Measurements from ENCODE around the gene TOGARAM2.

TOGARAM2 gene

DNA sequence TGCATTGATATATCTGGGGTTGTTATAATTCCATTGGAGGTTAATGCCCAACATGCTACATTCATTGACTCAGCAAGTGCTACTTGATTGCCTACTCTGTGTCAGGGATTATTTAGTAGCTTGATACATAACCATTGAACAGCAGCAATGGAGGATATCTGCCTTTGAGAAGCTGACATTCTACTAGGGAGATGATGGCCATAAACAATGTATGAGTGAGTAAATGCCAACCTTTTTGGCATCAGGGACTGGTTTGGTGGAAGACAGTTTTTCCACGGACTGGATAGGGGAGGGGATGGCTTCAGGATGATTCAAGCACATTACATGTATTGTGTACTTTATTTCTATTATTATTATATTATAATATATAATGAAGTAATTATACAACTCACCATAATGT lies 31.9 kb upstream of the TOGARAM2 start:
- DNase-seq (ENCODE audit: low spot score): no peak
- H3K27me3 ChIP-seq (ENCODE audit: insufficient read depth, poor library complexity, severe bottlenecking): no peaks in the 10 kb centered on the region
- peaks cover 53% of the 10 kb centered on the region for H3K36me3 ChIP-seq (ENCODE audit: low read depth)
- H3K9me3 ChIP-seq (ENCODE audit: severe bottlenecking): no peaks in the 10 kb centered on the region
- TF ChIP-seq, protein P1, sequence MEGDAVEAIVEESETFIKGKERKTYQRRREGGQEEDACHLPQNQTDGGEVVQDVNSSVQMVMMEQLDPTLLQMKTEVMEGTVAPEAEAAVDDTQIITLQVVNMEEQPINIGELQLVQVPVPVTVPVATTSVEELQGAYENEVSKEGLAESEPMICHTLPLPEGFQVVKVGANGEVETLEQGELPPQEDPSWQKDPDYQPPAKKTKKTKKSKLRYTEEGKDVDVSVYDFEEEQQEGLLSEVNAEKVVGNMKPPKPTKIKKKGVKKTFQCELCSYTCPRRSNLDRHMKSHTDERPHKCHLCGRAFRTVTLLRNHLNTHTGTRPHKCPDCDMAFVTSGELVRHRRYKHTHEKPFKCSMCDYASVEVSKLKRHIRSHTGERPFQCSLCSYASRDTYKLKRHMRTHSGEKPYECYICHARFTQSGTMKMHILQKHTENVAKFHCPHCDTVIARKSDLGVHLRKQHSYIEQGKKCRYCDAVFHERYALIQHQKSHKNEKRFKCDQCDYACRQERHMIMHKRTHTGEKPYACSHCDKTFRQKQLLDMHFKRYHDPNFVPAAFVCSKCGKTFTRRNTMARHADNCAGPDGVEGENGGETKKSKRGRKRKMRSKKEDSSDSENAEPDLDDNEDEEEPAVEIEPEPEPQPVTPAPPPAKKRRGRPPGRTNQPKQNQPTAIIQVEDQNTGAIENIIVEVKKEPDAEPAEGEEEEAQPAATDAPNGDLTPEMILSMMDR (IDR thresholded peaks at IDR 0.05; ENCODE audit: poor library complexity, severe bottlenecking): no peak
- H3K27ac ChIP-seq (ENCODE audit: poor library complexity, severe bottlenecking): no peak overlapping the region
- H3K4me3 ChIP-seq (ENCODE audit: severe bottlenecking): no peak overlapping the region
- ATAC-seq (ENCODE audit: low read depth): no peak
- H3K4me1 ChIP-seq (ENCODE audit: insufficient read depth, poor library complexity, severe bottlenecking): peaks cover 12% of the 10 kb centered on the region

DNA sequence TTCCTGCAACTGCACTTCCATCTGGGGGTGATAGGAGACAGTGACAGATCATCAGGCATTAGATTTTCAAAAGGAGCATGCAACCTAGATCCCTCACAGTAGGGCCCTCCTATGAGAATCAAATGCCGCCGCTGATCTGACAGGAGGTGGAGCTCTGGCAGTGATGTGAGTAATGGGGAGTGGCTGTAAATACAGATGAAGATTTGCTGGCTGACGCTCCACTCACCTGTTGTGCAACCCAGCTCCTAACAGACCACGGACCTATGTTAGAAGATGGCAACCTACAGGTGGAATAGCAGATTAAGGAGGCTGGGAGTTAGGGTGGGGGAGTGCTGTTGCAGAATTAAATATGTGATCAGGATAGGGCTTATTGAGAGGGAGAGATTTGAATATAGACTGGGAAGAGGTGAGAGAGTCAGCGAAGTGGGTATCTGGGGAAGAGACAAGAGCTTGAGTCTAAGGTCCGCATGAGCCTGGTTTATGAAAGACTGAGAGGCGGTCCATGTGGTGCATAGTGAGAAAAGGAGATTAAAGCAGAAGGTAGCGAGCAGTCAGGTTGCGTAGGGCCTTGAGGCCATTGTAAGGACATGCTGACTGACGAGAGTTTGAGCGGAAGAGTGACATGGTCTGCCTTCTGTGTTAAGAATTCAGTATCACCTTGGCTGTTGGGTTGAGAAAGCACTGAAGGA lies 31.3 kb upstream of the TOGARAM2 start:
- Histone ChIP-seq H3K4me3 (ENCODE audit: severe bottlenecking) (no peak overlapping the region), H3K9me3 (ENCODE audit: severe bottlenecking) (no peaks in the 10 kb centered on the region), H3K36me3 (ENCODE audit: low read depth) (peaks cover 48% of the 10 kb centered on the region), H3K27me3 (ENCODE audit: insufficient read depth, poor library complexity, severe bottlenecking) (no peaks in the 10 kb centered on the region), H3K4me1 (ENCODE audit: insufficient read depth, poor library complexity, severe bottlenecking) (peaks cover 12% of the 10 kb centered on the region), H3K27ac (ENCODE audit: poor library complexity, severe bottlenecking) (no peak overlapping the region)
- no peak for DNase-seq (ENCODE audit: low spot score)
- ATAC-seq (ENCODE audit: low read depth): no peak
- TF ChIP-seq, protein P1 (IDR thresholded peaks at IDR 0.05; ENCODE audit: poor library complexity, severe bottlenecking): no peak

DNA sequence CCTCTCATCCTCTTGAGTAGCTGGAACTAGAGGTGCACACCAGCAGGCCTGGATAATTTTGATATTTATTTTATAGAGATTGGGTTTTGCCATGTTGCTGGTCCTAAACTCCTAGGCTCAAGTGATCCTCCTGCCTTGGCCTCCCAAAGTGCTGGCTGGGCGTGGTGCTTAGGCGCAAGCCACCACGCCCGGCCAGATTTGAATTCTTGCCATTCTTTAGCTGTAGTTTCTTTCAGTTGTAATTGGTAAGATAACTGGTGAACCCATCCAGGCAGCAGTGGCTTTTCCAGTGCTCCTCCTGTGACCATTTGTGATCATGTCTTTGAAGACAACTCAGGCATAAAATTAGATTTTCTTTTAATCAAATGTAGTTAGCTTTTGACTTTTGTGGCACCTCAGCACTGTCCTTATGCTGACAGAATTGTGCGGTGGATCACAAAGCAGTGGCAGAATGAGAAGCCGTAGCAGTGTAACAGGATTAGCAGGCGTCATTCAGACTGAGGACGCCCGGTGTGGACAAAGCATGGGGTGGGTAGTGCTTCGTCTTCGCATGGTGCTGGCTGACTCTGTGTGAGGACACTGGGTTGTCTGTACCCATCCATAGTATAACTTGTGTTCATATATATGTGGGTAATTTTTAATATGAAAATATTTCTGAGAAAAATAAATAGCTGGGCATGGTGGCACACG lies 30.0 kb upstream of the TOGARAM2 start:
- TF ChIP-seq, protein P1 (IDR thresholded peaks at IDR 0.05; ENCODE audit: poor library complexity, severe bottlenecking): no peak
- DNase-seq (ENCODE audit: low spot score): no peak
- H3K27me3 ChIP-seq (ENCODE audit: insufficient read depth, poor library complexity, severe bottlenecking): no peaks in the 10 kb centered on the region
- H3K9me3 ChIP-seq (ENCODE audit: severe bottlenecking): no peaks in the 10 kb centered on the region
- no peak for ATAC-seq (ENCODE audit: low read depth)
- peaks cover 34% of the 10 kb centered on the region for H3K36me3 ChIP-seq (ENCODE audit: low read depth)
- peak overlapping the region; percentile 22 for H3K27ac ChIP-seq (ENCODE audit: poor library complexity, severe bottlenecking)
- no peak overlapping the region for H3K4me3 ChIP-seq (ENCODE audit: severe bottlenecking)
- H3K4me1 ChIP-seq (ENCODE audit: insufficient read depth, poor library complexity, severe bottlenecking): peaks cover 12% of the 10 kb centered on the region

DNA sequence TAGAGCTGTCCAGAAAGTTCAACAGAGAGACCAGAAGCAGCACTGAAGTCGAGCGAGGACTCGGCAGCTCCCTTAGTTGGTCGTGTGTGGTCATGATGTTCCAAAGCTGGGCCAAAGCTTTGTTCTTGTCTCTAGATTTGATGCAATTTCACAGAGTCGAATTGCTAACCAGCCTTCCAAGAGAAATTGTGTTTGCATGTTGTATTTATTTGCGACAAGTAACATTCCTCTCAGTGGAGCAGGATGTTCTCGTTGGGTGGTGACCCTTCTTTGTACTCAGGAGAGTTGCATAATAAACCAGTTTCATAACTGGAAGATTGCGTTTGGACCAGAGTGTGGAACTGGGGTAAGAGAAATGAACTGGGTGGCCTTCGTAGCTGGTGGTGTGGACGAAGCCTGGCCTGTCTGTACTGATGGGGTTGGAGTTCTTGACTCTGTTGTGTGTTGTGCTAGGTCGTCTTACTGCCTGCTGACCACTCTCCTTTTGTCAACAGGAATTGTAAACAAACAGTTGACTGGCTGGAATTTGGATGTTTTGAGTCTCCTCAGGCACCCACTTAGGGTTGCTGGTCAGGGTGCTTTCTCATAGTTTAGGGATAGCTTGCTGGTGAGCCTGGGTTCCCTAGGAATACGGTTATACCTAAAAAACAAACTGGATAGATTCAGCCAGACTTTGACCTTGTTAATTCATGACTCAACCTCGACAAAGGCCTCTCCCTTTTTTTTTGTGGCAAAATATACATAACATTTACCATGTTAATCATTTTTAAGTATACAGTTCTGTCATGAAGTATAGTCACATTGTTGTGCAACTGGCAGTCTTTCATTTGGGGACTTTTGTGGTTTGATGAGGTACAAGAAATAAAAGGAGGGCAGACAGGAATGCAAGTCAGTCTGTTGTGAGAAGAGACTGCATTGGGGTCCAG lies 28.9 kb upstream of the TOGARAM2 start:
- no peak overlapping the region for H3K4me3 ChIP-seq (ENCODE audit: severe bottlenecking)

More for the DNA sequence above, 28.9 kb upstream of the TOGARAM2 start:
- H3K27ac ChIP-seq (ENCODE audit: poor library complexity, severe bottlenecking): peak overlapping the region; percentile 22
- no peak for DNase-seq (ENCODE audit: low spot score)
- peak; percentile 19; the same call in 2 of the 3 replicates for ATAC-seq (ENCODE audit: low read depth)
- H3K36me3 ChIP-seq (ENCODE audit: low read depth): peaks cover 23% of the 10 kb centered on the region
- H3K27me3 ChIP-seq (ENCODE audit: insufficient read depth, poor library complexity, severe bottlenecking): no peaks in the 10 kb centered on the region
- no peaks in the 10 kb centered on the region for H3K9me3 ChIP-seq (ENCODE audit: severe bottlenecking)
- TF ChIP-seq, protein P1 (IDR thresholded peaks at IDR 0.05; ENCODE audit: poor library complexity, severe bottlenecking): no peak
- peaks cover 19% of the 10 kb centered on the region for H3K4me1 ChIP-seq (ENCODE audit: insufficient read depth, poor library complexity, severe bottlenecking)
